ENCODE measurements around the gene CDKAL1.

DNA sequence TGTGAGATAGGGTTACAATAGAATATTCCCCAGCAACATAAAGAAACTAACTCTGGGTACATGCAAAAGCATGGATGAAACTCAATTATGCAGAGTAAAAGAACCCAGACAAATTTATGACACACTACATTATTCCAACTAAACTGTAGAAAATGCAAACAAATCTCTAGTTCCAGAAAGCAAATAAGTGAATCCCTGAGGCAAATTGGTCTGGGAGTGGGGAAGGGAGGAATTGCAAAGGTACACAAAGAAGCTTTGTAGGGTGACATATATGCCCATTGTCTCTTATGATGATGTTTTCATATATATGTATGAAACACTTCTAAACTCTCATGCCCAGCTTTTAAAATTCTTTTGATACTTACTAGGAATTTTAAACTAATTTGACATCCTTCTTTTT is 266.0 kb downstream of the CDKAL1 start:
- TF ChIP-seq, protein P1, sequence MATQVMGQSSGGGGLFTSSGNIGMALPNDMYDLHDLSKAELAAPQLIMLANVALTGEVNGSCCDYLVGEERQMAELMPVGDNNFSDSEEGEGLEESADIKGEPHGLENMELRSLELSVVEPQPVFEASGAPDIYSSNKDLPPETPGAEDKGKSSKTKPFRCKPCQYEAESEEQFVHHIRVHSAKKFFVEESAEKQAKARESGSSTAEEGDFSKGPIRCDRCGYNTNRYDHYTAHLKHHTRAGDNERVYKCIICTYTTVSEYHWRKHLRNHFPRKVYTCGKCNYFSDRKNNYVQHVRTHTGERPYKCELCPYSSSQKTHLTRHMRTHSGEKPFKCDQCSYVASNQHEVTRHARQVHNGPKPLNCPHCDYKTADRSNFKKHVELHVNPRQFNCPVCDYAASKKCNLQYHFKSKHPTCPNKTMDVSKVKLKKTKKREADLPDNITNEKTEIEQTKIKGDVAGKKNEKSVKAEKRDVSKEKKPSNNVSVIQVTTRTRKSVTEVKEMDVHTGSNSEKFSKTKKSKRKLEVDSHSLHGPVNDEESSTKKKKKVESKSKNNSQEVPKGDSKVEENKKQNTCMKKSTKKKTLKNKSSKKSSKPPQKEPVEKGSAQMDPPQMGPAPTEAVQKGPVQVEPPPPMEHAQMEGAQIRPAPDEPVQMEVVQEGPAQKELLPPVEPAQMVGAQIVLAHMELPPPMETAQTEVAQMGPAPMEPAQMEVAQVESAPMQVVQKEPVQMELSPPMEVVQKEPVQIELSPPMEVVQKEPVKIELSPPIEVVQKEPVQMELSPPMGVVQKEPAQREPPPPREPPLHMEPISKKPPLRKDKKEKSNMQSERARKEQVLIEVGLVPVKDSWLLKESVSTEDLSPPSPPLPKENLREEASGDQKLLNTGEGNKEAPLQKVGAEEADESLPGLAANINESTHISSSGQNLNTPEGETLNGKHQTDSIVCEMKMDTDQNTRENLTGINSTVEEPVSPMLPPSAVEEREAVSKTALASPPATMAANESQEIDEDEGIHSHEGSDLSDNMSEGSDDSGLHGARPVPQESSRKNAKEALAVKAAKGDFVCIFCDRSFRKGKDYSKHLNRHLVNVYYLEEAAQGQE (IDR thresholded peaks at IDR 0.05; ENCODE audit: insufficient read depth in 1 of 2, low read depth in 2 of 2, low read length in 2 of 2) = no peak
- no peak for TF ChIP-seq TAF1 (IDR thresholded peaks at IDR 0.05; ENCODE audit: borderline replicate concordance, insufficient read depth, low read length)
- TF ChIP-seq POLR2AphosphoS5 (IDR thresholded peaks at IDR 0.05; ENCODE audit: low read depth, low read length) = no peak
- TF ChIP-seq SIN3A (IDR thresholded peaks at IDR 0.05; ENCODE audit: borderline replicate concordance, insufficient read depth, low read length) = no peak
